HCT116 (cell line): Measurements from ENCODE around the gene FGD3. TPM values are rescaled to one million over a fixed set of nuclear protein-coding genes. Genes with fewer than 3 reads are reported as not detected.

Experiments used
- ATAC-seq: fragments of 200-7000 bp; cut with Tn5 transposase; 2 replicates; pipeline ENCODE4 v1.9.1; 2020; ENCODE audit warnings: mild to moderate bottlenecking, moderate library complexity
- BruUV-seq: library from RNA; stranded (reverse); fragments of 400-500 nt; replicated peaks from 2 replicates; lab custom pipeline; 2021; lab: Mats Ljungman, UMichigan
- CTCF ChIA-PET: fragments of 300-600 bp; sonication (Branson Sonifier 250); formaldehyde crosslinking; loops from one replicate; lab custom pipeline; 2021; ENCODE audit warnings: antibody characterized with exemption; lab: Charles Lee
- POLR2A ChIA-PET: fragments of 300-600, 350-600 bp; sonication (Branson Sonifier 250); formaldehyde crosslinking; loops from one replicate; lab custom pipeline; 2021; ENCODE audit warnings: antibody characterized with exemption; lab: Charles Lee
- RAD21 ChIA-PET, 2 experiments: fragments of 300-600 bp; sonication (Branson Sonifier 250); formaldehyde crosslinking; loops; one replicate each; lab custom pipeline; 2023; ENCODE audit warnings: low total read pairs in 2 of 2; ENCODE audit not compliant: uncharacterized antibody in 2 of 2, unreplicated experiment in 2 of 2, low non-redundant PET in 1 of 2; lab: Charles Lee
- DNase-seq: peaks from one replicate; pipeline ENCODE4 v3.0.0-alpha.2; 2010; ENCODE audit warnings: low read depth, low spot score
- H2AFZ ChIP-seq: fragments of 200-600 bp; shearing (Covaris generic), sonication (generic); 2 replicates; pipeline ENCODE4 v1.6.1; 2017; ENCODE audit warnings: low read depth, mixed run types, mixed read lengths, antibody characterized with exemption, low read length; ENCODE audit not compliant: poor library complexity, severe bottlenecking
- H3K27ac ChIP-seq: 2 replicates; pipeline ENCODE4 v1.5.1; 2012; ENCODE audit warnings: low read depth, low read length
- H3K27me3 ChIP-seq: fragments of 200-600 bp; sonication (generic); 2 replicates; pipeline ENCODE4 v1.6.1; 2016; ENCODE audit warnings: mixed run types, low read length, mixed read lengths; ENCODE audit not compliant: insufficient read depth
- H3K36me3 ChIP-seq, 2 experiments: fragments of 200-500 bp in 1 of 2; fragments of 200-600 bp in 1 of 2; sonication (Bioruptor generic) in 1 of 2; sonication (generic) in 1 of 2; 2 replicates each; pipeline versions ENCODE4 v1.5.1 to v1.6.1; 2014 to 2016; ENCODE audit warnings: low read length in 2 of 2, inconsistent platforms in 1 of 2, mixed read lengths in 1 of 2, mixed run types in 1 of 2; ENCODE audit not compliant: insufficient read depth in 2 of 2, control insufficient read depth in 1 of 2
- H3K4me1 ChIP-seq, 2 experiments: fragments of 200-600 bp in 1 of 2; sonication (generic) in 1 of 2; 2 replicates each; pipeline versions ENCODE4 v1.5.1 to v1.6.1; 2012 to 2017; ENCODE audit warnings: low read length in 2 of 2, inconsistent platforms in 1 of 2, mild to moderate bottlenecking in 1 of 2, mixed read lengths in 1 of 2, mixed run types in 1 of 2, moderate library complexity in 1 of 2; ENCODE audit not compliant: insufficient read depth in 2 of 2, control insufficient read depth in 1 of 2
- H3K4me2 ChIP-seq: fragments of 200-600 bp; sonication (generic); 2 replicates; pipeline ENCODE4 v1.6.1; 2017; ENCODE audit warnings: mixed run types, low read length, mixed read lengths
- H3K4me3 ChIP-seq, 2 experiments: fragments of 200-600 bp in 1 of 2; sonication (generic) in 1 of 2; replicated peaks in 1 of 2; 2 replicates each; pipeline ENCODE4 v1.5.1; 2011 to 2016; ENCODE audit warnings: low read length in 2 of 2, control low read depth in 1 of 2, low read depth in 1 of 2, mild to moderate bottlenecking in 1 of 2, mixed read lengths in 1 of 2, mixed run types in 1 of 2
- H3K79me2 ChIP-seq: fragments of 200-600 bp; sonication (generic); 2 replicates; pipeline ENCODE4 v1.6.1; 2017; ENCODE audit warnings: mild to moderate bottlenecking, mixed run types, low read length, moderate library complexity, mixed read lengths; ENCODE audit not compliant: insufficient read depth
- H3K9ac ChIP-seq: fragments of 200-600 bp; sonication (generic); 2 replicates; pipeline ENCODE4 v1.6.1; 2016; ENCODE audit warnings: low read length, mixed read lengths
- H3K9me2 ChIP-seq: fragments of 200-600 bp; sonication (generic), shearing (Covaris generic); 2 replicates; pipeline ENCODE4 v1.6.1; 2017; ENCODE audit warnings: mixed run types, mild to moderate bottlenecking, moderate library complexity; ENCODE audit not compliant: insufficient read depth
- H3K9me3 ChIP-seq, 2 experiments: fragments of 200-500 bp in 1 of 2; fragments of 200-600 bp in 1 of 2; sonication (Bioruptor generic) in 1 of 2; sonication (generic) in 1 of 2; 2 replicates each; pipeline ENCODE4 v1.6.1; 2014 to 2017; ENCODE audit warnings: low read length in 2 of 2, mixed read lengths in 2 of 2, inconsistent platforms in 1 of 2, low read depth in 1 of 2, mild to moderate bottlenecking in 1 of 2, mixed run types in 1 of 2, moderate library complexity in 1 of 2; ENCODE audit not compliant: control insufficient read depth in 1 of 2, insufficient read depth in 1 of 2
- H4K20me1 ChIP-seq: fragments of 200-600 bp; sonication (generic), shearing (Covaris generic); 2 replicates; pipeline ENCODE4 v1.6.1; 2017; ENCODE audit warnings: mixed run types, mild to moderate bottlenecking, moderate library complexity; ENCODE audit not compliant: insufficient read depth
- CBX3 ChIP-seq: IDR thresholded peaks from 2 replicates; pipeline ENCODE4 v1.6.1; 2012; ENCODE audit warnings: low read depth
- EGR1 ChIP-seq: IDR thresholded peaks from 2 replicates; pipeline ENCODE4 v1.6.1; 2012; ENCODE audit warnings: low read depth
- SP1 ChIP-seq: IDR thresholded peaks from 2 replicates; pipeline ENCODE4 v1.6.1; 2012; ENCODE audit warnings: low read depth
- TCF7L2 ChIP-seq: IDR thresholded peaks from 2 replicates; pipeline ENCODE4 v1.7.0; 2011; ENCODE audit warnings: borderline replicate concordance, inconsistent platforms; ENCODE audit not compliant: insufficient read depth, insufficient read length; ENCODE audit errors: extremely low read depth
- YY1 ChIP-seq: IDR thresholded peaks from 2 replicates; pipeline ENCODE4 v1.6.1; 2011; ENCODE audit warnings: low read length, low read depth, moderate library complexity, mild to moderate bottlenecking; ENCODE audit not compliant: insufficient replicate concordance; ENCODE audit errors: extremely low read depth
- ZNF274 ChIP-seq: fragments of 200-500 bp; sonication (Bioruptor generic); IDR thresholded peaks from 2 replicates; pipeline ENCODE4 v1.6.1; 2014; ENCODE audit warnings: mild to moderate bottlenecking, low read depth, low read length, inconsistent platforms
- intact Hi-C: fragments of 100-400 bp; cut with micrococcal nuclease; formaldehyde crosslinking; loops from 2 replicates; pipeline ENCODE4 v1.10.0; 2022
- total RNA-seq: library from RNA; stranded (reverse); gene quantifications from one replicate; pipeline ENCODE4 v1.2.1, GENCODE V29; 2021; ENCODE audit not compliant: unreplicated experiment
- TF ChIP-seq, protein P1 (sequence below): IDR thresholded peaks from 2 replicates; pipeline ENCODE4 v1.6.1; 2012
- TF ChIP-seq, protein P2 (sequence below), 3 experiments: fragments of 200-600 bp in 1 of 3; sonication (generic) in 1 of 3; IDR thresholded peaks in 2 of 3; conservative IDR thresholded peaks in 1 of 3; 2 replicates each; pipeline ENCODE4 v1.5.1; 2012 to 2017; ENCODE audit warnings: low read depth in 2 of 3, low read length in 2 of 3, antibody characterized with exemption in 1 of 3, borderline replicate concordance in 1 of 3, control low read depth in 1 of 3, mild to moderate bottlenecking in 1 of 3, mixed read lengths in 1 of 3, mixed run types in 1 of 3, moderate library complexity in 1 of 3; ENCODE audit not compliant: insufficient read depth in 1 of 3

Gene FGD3
- total RNA-seq, 1 experiment from 2014 or later = 3.3 TPM

DNA sequence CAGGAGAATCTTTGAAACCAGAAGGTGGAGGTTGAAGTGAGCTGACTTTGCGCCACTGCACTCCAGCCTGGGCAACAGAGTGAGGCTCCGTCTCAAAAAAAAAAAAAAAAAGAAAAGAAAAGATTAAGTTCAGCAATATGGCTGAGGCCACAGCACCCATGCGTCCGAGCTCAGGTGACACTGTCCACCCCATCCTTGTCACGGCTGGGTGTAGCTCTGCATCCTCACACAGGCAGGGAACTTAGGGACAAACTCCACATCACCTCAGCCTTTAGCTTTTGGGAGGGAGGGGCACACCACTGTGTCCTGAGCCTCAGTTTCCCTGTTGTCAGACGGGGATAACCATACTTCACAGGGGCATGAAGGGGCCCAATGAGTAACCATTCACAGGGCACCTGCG is 15.5 kb downstream of the FGD3 start:
- Histone ChIP-seq H3K9me2 (no peaks in the 10 kb centered on the region), H3K4me2 (no peak overlapping the region), H4K20me1 (no peaks in the 10 kb centered on the region), H2AFZ (no peak overlapping the region), H3K36me3 (no peaks in the 10 kb centered on the region), H3K9me3 (peaks cover 0 to 3% of the 10 kb centered on the region in 2 experiments; a peak in 1 of 4 replicates), H3K27me3 (no peaks in the 10 kb centered on the region), H3K27ac (no peak overlapping the region), H3K9ac (no peak overlapping the region), H3K79me2 (no peaks in the 10 kb centered on the region), H3K4me3 (no peak overlapping the region), H3K4me1 (no peaks in the 10 kb centered on the region; a peak in 1 of 4 replicates)
- ChIA-PET RAD21 (no interaction called here), CTCF (no interaction called here), POLR2A (no interaction called here)
- ATAC-seq (no peak), DNase-seq (no peak)
- no TSS peak for BruUV-seq
- intact Hi-C loops = no loop called here
- no peak for TF ChIP-seq ZNF274
- TF ChIP-seq CBX3 = no peak
- TF ChIP-seq TCF7L2 = no peak
- TF ChIP-seq SP1 = no peak
- no peak for TF ChIP-seq YY1
- TF ChIP-seq, protein P1, sequence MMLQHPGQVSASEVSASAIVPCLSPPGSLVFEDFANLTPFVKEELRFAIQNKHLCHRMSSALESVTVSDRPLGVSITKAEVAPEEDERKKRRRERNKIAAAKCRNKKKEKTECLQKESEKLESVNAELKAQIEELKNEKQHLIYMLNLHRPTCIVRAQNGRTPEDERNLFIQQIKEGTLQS = no peak
- TF ChIP-seq, protein P2, sequence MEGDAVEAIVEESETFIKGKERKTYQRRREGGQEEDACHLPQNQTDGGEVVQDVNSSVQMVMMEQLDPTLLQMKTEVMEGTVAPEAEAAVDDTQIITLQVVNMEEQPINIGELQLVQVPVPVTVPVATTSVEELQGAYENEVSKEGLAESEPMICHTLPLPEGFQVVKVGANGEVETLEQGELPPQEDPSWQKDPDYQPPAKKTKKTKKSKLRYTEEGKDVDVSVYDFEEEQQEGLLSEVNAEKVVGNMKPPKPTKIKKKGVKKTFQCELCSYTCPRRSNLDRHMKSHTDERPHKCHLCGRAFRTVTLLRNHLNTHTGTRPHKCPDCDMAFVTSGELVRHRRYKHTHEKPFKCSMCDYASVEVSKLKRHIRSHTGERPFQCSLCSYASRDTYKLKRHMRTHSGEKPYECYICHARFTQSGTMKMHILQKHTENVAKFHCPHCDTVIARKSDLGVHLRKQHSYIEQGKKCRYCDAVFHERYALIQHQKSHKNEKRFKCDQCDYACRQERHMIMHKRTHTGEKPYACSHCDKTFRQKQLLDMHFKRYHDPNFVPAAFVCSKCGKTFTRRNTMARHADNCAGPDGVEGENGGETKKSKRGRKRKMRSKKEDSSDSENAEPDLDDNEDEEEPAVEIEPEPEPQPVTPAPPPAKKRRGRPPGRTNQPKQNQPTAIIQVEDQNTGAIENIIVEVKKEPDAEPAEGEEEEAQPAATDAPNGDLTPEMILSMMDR (IDR thresholded peaks at IDR 0.05 in 2 of 3, conservative IDR thresholded peaks at IDR 0.05 in 1 of 3; ENCODE audit: borderline replicate concordance in 1 of 3, insufficient read depth in 1 of 3, low read depth in 2 of 3, low read length in 2 of 3) = no peak
- no peak for TF ChIP-seq EGR1
- TF ChIP-seq, all 23 proteins: peak for 0
